ENCODE measurements around the gene LEMD2. TPM values are rescaled to one million over a fixed set of nuclear protein-coding genes. Genes with fewer than 3 reads are reported as not detected.
A peak's percentile ranks its signal among the peaks of the same experiment; 100 is the strongest.

LEMD2 gene
- total RNA-seq, 1 donor from 2014 or later, result 20.2 TPM

DNA sequence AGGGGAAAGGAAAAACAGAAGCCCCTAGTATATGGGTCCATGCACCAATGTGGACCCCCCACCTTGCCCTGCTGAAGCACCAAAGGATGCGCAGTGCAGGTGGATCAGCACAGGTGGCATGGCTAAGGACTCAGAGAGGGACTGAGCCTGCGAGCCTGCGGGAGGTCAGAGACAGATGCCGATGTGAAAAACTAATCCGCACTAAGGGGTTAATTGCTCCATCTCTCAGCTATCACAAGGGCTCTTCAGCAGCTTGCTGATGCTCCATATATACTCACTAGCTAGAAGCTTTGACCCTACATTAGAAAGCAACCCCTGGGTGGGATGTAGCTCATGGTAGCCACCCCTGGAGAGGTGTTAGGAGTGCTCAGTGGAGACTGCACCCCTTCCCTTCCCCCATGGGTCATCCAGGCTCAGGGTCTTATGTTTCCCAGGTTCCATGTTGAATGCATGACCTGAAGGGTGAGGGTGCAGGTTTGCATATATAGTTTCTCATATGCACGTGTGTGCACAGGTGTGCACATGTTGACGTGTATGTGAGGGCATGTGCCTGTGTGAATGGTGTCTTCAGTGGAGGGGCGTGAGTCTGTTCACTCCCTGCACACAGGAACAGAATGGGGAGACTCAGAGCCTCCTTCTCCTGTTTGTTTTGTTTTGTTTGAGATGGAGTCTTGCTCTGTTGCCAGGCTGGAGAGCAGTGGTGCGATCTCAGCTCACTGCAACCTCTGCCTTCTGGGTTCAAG lies 28.9 kb downstream of the LEMD2 start:
- DNase-seq (ENCODE audit: low spot score) (no peak), ATAC-seq (no peak)

- DNase-seq (ENCODE audit: low spot score), result no peak
- no peak for ATAC-seq
Measured at GRCh38 chr6:33758815-33759216, 30.1 kb downstream of the LEMD2 start.

DNA sequence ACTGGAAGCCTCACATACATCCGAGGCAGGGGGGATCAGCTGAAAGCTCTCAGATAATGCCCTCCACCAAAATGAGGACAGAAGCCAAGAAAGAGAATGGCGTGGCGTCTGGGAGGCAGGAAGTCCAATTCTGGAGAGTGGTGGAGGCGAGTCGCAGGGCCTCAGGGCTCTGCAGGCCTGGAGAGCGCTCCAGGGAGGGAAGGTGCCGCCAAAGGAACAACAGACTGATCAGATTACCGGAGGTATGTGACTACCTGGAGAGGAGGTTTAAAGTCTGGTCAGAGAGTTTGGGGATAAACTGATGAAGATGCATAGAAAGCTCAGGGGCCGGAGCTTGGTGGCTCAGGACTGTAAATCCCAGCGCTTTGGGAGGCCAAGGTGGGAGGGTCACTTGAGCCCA lies 31.0 kb downstream of the LEMD2 start:
- ATAC-seq (no peak), DNase-seq (ENCODE audit: low spot score) (no peak)

GRCh38 chr6:33757113-33757512 lies 31.8 kb downstream of the LEMD2 start:
- no peak for DNase-seq (ENCODE audit: low spot score)
- ATAC-seq, result no peak

DNA sequence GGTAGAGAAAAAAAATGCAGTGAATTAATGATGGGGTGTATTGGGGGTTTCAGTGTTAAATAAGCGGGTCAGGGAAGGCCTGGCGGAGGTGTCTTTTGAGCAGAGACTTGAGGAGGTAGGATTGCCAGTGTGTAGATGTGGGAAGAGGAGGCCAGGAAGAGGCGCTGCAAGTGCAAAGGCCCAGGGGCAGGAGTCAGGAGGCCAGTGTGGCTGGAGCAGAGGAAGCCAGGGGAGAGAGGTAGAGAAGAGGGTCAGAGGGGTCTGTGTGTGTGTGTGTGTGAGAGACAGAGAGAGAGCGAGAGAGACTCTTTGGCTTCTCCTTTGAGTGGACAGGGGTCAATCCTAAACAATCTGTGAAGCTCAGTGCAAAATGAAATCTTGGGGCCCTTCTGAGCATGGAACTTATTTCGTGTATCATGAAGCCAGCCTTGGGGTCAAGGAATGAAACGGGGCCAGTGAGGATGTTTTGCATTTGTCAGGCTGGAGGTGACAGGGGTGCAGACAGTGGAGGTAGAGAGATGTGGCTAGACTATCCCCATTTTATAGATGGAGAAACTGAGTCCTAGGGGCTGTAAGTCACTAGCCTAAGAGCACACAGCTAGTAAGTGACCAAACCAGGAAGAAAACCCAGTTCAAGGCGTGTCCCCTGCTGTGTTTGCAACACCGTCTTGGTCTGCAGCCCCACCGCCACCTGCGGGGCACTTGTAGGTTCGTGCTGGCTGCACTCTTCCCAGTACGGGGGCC lies 32.5 kb downstream of the LEMD2 start:
- ATAC-seq, result no peak
- DNase-seq (ENCODE audit: low spot score), result no peak

GRCh38 chr6:33755070-33755869 lies 33.7 kb downstream of the LEMD2 start:
- ATAC-seq (no peak), DNase-seq (ENCODE audit: low spot score) (no peak)

DNA sequence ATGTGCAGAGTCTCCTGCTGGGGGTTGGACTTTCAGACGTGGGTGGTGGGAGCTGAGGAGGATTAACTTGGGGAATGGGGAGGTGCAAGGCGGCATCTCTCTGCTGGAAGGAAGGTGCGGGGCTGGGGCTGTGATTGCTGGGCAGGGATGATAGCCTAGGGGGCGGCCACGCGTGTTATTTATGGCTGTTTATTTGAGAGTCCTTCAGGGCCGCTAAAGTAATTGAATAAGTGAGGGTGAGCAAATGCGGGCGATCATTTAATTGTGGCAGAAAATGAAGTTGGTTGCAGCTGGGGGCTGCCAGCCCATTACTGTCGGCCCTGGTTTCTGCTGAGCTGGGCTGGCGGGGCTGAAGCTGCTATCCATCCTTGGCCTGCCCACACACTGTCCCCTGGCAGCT lies 34.7 kb downstream of the LEMD2 start:
- no peak for DNase-seq (ENCODE audit: low spot score)
- ATAC-seq, result no peak

DNA sequence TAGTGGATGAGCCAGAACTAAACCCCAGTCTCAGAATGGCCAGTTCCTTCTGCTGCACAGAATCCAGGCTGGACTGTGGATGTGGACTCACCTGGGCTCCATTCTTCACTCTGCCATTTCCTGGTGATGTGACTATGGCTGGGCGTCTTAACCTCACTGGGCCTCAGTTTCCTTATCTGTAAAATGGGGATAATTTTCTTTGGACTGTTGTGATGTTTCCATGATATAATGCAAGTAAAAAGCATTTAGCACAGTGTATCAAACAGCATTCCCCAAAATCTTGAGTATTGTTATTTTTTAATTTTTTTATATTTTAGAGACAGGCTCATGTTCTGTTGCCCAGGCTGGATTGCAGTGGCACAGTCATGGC lies 36.3 kb downstream of the LEMD2 start:
- ATAC-seq, result no peak

GRCh38 chr6:33751771-33752645 lies 36.9 kb downstream of the LEMD2 start:
- no peak for DNase-seq (ENCODE audit: low spot score)
- ATAC-seq, result no peak

More for the DNA sequence above, 36.3 kb downstream of the LEMD2 start:
- DNase-seq (ENCODE audit: low spot score), result no peak

DNA sequence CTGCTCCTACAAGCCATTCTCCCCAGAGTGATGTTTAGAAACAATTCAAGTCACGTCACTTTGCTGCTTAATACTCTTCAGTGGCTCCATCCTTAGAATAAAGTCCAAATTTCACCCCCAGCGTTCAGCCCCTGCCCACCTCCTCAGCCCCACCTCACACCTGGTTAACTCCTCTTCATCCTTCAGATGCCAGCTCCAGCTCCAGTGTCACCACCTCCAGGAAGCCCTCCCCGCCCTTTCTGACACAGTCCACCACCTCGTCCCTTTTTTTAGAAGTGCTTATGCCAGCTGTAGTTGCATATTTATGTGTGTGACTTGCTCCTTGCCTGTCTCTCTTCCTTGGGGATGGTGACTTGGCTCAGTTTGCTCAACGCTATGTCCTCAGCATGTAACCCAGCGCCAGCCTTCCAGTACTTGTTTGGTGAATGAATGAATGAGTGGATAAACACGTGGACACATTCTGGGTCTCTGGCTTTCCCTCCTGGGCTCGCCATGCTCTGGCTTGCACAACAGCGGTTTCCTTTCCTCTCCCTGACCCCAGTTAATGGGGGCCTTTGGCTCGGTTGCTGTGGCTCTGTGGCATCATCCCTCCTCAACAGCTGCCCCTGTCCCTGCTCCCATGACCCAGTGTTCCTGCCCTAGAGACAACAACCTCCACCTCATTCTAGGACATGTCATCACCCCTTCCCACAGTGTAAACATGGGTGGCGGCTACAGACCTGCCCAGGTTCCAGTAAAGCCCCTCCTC lies 38.5 kb downstream of the LEMD2 start:
- peak; percentile 65 for DNase-seq (ENCODE audit: low spot score)

DNA sequence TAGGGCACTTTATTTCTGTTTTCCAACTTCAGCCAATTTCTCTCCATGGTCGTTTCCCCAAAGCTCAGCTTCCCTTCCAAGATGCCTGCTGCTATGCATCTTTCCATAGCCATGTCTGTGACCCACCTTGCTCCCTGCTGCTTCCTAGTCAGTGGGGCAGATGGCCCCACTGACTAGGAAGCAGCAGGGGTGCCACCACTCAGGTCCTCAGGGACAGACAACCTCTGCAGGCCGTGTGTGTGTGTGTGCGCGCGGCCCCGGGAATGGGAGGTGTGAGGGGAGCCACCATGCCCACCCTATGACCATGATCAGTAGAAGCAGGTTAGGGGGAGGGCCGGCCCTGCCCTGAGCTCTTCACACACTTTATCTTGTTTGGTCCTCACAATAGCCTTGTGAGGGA lies 39.5 kb downstream of the LEMD2 start:
- DNase-seq (ENCODE audit: low spot score) (no peak), ATAC-seq (no peak)

More for the DNA sequence above, 38.5 kb downstream of the LEMD2 start:
- ATAC-seq, result peak; percentile 49

DNA sequence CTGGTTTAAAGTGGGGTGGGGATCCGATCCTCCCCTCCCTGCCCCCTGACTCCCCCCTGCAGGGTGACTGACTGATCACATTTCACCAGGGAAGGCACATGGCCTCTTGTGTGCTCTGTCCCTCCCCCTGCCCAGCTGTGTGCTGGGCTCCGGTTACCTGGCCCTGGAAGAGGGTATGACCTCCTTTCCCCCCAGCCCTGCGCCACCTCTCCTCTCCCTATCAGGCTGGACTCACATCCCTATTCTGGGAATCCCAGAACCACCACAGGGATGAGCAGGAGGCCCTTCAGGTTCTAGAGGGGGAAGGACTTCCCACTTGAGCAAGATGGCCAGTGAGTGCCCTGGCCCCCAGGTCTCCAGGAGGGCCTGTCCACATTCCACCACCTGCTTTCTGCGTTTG lies 40.1 kb downstream of the LEMD2 start:
- DNase-seq (ENCODE audit: low spot score) (no peak), ATAC-seq (no peak)

DNA sequence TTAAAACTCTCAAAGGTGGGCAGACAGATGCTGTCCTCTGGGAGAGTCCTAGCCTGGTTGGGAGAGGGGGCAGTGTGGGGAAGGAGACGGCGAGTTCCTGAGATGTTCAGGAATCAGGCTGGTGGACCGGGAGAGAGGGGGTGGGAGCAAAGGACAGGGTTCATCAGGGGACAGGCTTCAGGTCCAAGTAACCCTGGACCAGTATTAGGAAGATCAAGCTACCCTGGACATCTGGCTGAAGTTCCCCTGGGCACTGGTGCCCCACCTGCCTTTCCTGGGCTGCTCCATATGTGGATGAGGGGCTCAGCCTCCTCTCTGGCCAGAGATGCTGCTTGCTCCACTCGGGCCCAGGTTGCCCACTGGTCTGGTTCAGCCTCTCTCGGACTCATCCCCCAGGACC lies 41.1 kb downstream of the LEMD2 start:
- ATAC-seq (no peak), DNase-seq (ENCODE audit: low spot score) (no peak)

DNA sequence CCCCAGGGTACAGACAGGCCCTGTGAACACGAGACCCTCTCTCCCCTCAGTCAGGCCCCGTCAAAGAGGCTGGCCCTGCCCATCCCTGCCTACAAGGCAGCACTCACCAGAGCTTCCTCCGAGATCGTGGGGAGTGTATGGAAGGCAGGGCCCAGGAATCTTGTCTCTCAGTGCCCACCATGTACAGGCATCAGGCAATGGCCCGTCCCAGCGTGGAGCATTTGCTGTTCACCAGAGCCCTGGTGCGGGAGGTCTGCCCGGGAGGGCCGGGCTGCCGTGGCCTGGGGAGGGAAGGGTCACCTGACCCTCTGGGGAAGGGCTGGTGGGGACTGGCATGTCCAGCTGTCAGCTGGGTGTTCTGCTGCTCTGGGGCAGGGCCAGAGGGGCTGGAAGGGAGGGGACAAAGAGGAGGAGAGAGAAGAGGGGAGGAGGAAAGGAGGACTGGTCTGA lies 42.3 kb downstream of the LEMD2 start, which contains the start of gene IP6K3:
IP6K3 (minus strand) TSS at position 255 of the 450 bp plus-strand sequence. CDS start 11,429 bp downstream, outside the sequence.
- DNase-seq (ENCODE audit: low spot score), result peak; percentile 68
- peak; percentile 49 for ATAC-seq

GRCh38 chr6:33746036-33746600 lies 42.8 kb downstream of the LEMD2 start:
- DNase-seq (ENCODE audit: low spot score), result no peak
- ATAC-seq, result peak; percentile 9

- peak; percentile 35 for ATAC-seq
- no peak for DNase-seq (ENCODE audit: low spot score)
Measured at GRCh38 chr6:33745548-33745947, 43.4 kb downstream of the LEMD2 start.

DNA sequence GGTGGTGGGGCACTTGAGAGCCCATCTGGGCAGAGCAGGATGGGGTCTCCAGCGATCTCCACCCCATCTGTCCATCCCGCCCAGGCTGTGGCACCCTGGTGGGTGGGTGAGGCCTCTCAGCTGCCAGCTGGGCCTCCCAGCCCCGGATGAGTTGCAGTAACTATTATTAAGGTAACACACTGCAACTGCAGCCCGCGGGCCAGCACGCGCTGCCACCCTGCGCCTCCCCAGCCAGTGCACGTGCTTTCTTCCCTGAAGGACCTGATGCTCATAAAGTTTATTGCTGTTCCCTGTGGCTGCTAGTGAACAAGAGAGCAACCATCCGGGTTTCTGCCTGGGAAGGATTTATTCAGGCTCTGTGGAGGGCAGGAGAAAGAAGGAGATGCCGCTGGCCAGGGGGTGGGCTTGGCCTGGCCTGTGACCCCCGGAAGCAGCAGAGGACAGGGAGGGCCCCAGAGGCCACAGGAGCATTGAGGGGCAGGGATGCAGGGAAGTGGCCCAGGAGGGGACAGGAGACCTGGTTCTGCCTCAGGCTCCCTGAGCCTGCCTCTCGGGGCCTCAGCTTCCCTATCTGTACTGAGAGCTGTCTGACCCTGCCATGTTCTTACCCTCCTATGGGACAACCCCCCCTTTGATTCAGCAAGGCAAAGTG lies 43.9 kb downstream of the LEMD2 start:
- DNase-seq (ENCODE audit: low spot score) (no peak), ATAC-seq (no peak)

DNA sequence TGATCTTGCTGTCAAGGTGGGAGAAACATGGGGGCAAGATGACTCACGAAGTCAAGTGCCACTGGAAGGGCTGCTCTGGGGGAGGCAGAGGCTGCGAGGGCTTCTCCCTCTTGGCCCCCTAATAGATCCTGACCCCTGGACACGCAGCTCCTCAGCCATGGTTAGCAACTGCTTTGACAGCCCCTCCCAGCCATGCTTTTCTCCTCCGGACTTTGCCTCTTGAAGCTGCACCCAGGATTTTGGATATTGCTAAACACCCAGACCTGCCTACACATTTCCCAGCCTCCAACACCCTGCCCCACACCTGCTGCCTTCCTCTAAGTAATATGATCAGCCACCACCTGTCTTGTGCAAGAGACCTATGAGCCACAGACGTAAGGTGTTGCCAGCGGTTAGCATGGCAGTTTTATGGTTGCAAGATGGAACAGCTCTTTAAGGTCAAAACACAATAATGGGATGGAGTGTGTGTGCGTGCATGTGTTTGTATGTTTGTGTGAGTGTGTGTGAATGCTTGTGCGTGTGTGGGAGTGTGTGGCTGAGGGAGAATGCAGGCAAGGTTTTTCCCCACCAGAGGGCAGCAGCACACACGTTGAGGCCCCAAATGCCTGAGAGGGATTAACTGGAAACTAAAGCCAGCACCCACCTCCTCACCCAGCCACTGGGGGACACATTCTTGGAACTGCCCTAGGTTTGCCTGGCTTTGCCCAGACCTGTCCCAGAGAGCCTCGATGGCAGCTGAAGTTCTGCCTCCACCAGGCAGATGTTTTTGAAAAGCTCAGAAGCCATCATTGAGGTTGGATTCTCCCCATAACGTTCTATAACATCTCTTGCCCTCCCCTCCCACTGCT lies 44.7 kb downstream of the LEMD2 start:
- DNase-seq (ENCODE audit: low spot score) (peak; percentile 79), ATAC-seq (peak; percentile 66)

All from left lobe of liver (tissue), 2 donors.